KMS-11 (cell line): ENCODE measurements around the gene PCDHB6.
"Not testable (repeated sequence)": the region's sequence is repeated elsewhere in the genome, so short reads cannot be mapped to it uniquely, and the experiment has no call there.

Experiments used
- H2AFZ ChIP-seq: fragments of 200-600 bp; sonication (generic); 2 replicates; pipeline ENCODE4 v1.6.1; 2016; ENCODE audit warnings: antibody characterized with exemption, mixed run types, low read depth
- H3K27ac ChIP-seq: fragments of 200-600 bp; sonication (generic); 2 replicates; pipeline ENCODE4 v1.6.1; 2016; ENCODE audit warnings: mild to moderate bottlenecking, mixed run types
- H3K27me3 ChIP-seq: fragments of 200-600 bp; sonication (generic); 2 replicates; pipeline ENCODE4 v1.6.1; 2017; ENCODE audit warnings: mild to moderate bottlenecking, low read depth, mixed run types, moderate library complexity; ENCODE audit not compliant: insufficient read depth
- H3K36me3 ChIP-seq: fragments of 200-600 bp; sonication (generic); 2 replicates; pipeline ENCODE4 v1.6.1; 2017; ENCODE audit warnings: mild to moderate bottlenecking, mixed run types; ENCODE audit not compliant: insufficient read depth
- H3K4me1 ChIP-seq: fragments of 200-600 bp; sonication (generic); 2 replicates; pipeline ENCODE4 v1.6.1; 2016; ENCODE audit warnings: mild to moderate bottlenecking, low read depth, mixed run types; ENCODE audit not compliant: poor library complexity, severe bottlenecking
- H3K4me2 ChIP-seq: fragments of 200-600 bp; sonication (generic); 2 replicates; pipeline ENCODE4 v1.7.0; 2016; ENCODE audit warnings: mild to moderate bottlenecking, mixed run types
- H3K4me3 ChIP-seq: fragments of 200-600 bp; sonication (generic); IDR thresholded peaks from 2 replicates; pipeline ENCODE4 v1.6.1; 2017; ENCODE audit warnings: low read depth, low read length, mixed read lengths; ENCODE audit not compliant: insufficient read depth
- H3K79me2 ChIP-seq: fragments of 200-600 bp; sonication (generic); 2 replicates; pipeline ENCODE4 v1.6.1; 2016; ENCODE audit warnings: low read depth, mixed run types; ENCODE audit not compliant: insufficient read depth
- H3K9ac ChIP-seq: fragments of 200-600 bp; sonication (generic); 2 replicates; pipeline ENCODE4 v1.6.1; 2016; ENCODE audit warnings: mild to moderate bottlenecking, mixed run types
- H4K20me1 ChIP-seq: fragments of 200-600 bp; sonication (generic); 2 replicates; pipeline ENCODE4 v1.6.1; 2016; ENCODE audit warnings: mild to moderate bottlenecking, mixed run types; ENCODE audit not compliant: insufficient read depth
- TF ChIP-seq, protein P1 (sequence below): fragments of 200-600 bp; sonication (generic); conservative IDR thresholded peaks from 2 replicates; pipeline ENCODE4 v1.6.1; 2017; ENCODE audit warnings: low read depth, mild to moderate bottlenecking, antibody characterized with exemption, low read length, moderate library complexity, mixed read lengths

PCDHB6 gene

DNA sequence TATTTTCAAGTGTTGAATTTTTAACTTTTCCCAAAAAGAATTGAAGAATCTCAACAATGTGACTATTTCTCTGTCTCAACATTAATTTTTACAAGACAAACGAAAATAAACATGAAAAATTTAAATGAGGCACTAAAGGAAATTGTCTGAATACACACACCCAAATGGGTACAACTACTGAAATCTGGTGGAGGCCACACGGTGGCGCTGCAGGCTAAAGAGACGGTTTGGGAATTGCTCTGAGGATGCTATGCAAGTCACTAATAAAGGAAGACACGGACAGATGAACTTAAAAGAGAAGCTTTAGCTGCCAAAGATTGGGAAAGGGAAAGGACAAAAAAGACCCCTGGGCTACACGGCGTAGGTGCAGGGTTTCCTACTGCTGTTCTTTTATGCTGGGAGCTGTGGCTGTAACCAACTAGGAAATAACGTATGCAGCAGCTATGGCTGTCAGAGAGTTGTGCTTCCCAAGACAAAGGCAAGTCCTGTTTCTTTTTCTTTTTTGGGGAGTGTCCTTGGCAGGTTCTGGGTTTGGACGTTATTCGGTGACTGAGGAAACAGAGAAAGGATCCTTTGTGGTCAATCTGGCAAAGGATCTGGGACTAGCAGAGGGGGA, 42.4 kb downstream of the PCDHB6 start, which contains the start of gene PCDHB10:
PCDHB10 (plus strand) TSS at position 244 of the 616 bp plus-strand sequence; CDS start at position 444, 200 bp downstream.
- Histone ChIP-seq H3K79me2 (no peaks in the 10 kb centered on the region), H3K9ac (no peak within 1 kb of the TSS), H3K4me1 (no peaks in the 10 kb centered on the region), H3K36me3 (no peaks in the 10 kb centered on the region), H3K27me3 (no peaks in the 10 kb centered on the region), H3K4me2 (no peak within 1 kb of the TSS), H3K27ac (no peak within 1 kb of the TSS), H3K4me3 (no peak within 1 kb of the TSS), H4K20me1 (no peaks in the 10 kb centered on the region), H2AFZ (peak within 1 kb of the TSS; percentile 51; the same call in 1 of the 2 replicates)
- TF ChIP-seq, protein P1, sequence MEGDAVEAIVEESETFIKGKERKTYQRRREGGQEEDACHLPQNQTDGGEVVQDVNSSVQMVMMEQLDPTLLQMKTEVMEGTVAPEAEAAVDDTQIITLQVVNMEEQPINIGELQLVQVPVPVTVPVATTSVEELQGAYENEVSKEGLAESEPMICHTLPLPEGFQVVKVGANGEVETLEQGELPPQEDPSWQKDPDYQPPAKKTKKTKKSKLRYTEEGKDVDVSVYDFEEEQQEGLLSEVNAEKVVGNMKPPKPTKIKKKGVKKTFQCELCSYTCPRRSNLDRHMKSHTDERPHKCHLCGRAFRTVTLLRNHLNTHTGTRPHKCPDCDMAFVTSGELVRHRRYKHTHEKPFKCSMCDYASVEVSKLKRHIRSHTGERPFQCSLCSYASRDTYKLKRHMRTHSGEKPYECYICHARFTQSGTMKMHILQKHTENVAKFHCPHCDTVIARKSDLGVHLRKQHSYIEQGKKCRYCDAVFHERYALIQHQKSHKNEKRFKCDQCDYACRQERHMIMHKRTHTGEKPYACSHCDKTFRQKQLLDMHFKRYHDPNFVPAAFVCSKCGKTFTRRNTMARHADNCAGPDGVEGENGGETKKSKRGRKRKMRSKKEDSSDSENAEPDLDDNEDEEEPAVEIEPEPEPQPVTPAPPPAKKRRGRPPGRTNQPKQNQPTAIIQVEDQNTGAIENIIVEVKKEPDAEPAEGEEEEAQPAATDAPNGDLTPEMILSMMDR: peak; percentile 76; the same call in 1 of the 2 replicates

DNA sequence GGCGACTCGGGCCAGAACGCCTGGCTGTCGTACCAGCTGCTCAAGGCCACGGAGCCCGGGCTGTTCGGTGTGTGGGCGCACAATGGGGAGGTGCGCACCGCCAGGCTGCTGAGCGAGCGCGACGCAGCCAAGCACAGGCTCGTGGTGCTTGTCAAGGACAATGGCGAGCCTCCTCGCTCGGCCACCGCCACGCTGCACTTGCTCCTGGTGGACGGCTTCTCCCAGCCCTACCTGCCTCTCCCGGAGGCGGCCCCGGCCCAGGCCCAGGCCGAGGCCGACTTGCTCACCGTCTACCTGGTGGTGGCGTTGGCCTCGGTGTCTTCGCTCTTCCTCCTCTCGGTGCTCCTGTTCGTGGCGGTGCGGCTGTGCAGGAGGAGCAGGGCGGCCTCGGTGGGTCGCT, 44.5 kb downstream of the PCDHB6 start:
- H3K4me2 ChIP-seq, H3K9ac ChIP-seq, H4K20me1 ChIP-seq, H2AFZ ChIP-seq, H3K4me1 ChIP-seq, H3K79me2 ChIP-seq, H3K27ac ChIP-seq, H3K27me3 ChIP-seq, H3K4me3 ChIP-seq, H3K36me3 ChIP-seq: not testable (repeated sequence)

DNA sequence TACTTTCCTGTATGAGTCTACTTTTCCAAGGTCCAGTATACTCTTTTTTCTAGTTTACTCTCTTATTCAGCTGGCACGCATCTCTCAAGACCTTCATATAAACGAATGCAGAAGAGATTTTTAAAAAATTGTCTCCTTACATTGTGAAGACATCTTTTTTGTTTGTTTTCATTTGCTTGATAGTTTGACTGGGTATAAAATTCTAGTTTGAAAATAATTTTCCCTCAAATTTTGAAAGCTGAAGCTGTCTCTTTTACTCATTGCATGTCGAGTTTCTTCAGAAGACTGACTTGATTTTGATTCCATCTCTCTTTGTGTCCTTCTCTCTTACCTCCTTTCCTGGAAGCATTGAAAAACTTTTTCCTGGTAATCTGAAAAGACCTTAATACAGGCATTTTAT, 46.5 kb downstream of the PCDHB6 start:
- TF ChIP-seq, protein P1: no peak

DNA sequence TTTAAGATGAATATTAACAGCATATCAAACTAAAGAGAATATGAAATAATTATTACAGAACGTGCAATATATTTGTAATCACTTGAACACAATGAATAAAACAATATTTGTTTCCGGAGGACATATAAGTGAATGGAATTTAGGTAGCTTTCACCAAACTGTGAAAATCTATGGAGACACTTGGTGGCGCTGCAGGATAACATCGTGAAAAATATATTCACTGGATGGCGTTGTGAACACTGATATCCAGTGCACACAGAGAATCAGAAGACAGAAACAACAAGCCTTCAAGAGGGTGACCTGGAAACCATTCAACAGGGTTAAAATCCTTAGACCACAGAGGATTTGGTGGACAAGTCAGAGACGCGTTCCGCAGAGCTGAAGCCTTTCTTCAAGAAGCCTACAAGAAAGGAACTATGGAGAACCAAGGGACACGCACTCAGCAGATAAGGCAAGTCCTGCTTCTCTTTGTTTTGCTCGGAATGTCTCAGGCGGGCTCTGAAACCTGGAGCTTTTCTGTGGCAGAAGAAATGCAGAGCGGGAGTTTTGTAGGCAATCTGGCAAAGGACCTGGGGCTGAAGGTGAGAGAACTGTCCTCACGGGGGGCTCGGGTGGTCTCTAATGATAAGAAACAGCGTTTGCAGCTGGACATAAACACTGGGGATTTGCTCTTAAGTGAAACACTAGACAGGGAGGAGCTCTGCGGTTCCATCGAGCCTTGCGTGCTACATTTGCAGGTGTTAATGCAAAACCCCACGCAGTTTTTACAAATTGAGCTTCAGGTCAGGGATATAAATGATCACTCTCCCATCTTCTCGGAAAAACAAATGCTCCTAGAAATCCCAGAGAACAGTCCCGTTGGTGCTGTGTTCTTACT, 49.7 kb downstream of the PCDHB6 start, which contains the start of gene PCDHB11:
PCDHB11 (plus strand) TSS at position 269 of the 877 bp plus-strand sequence; CDS start at position 417, 148 bp downstream.
- Histone ChIP-seq H4K20me1 (no peaks in the 10 kb centered on the region), H2AFZ (no peak within 1 kb of the TSS; the same call in 1 of the 2 replicates), H3K4me1 (no peaks in the 10 kb centered on the region), H3K27me3 (no peaks in the 10 kb centered on the region), H3K9ac (no peak within 1 kb of the TSS), H3K4me3 (no peak within 1 kb of the TSS), H3K79me2 (no peaks in the 10 kb centered on the region), H3K4me2 (no peak within 1 kb of the TSS), H3K27ac (no peak within 1 kb of the TSS), H3K36me3 (no peaks in the 10 kb centered on the region)
- TF ChIP-seq, protein P1: peak; percentile 40; the same call in 1 of the 2 replicates

More for the DNA sequence above, 46.5 kb downstream of the PCDHB6 start:
- Histone ChIP-seq H2AFZ (no peak overlapping the region), H3K4me3 (no peak overlapping the region), H3K4me2 (no peak overlapping the region), H3K9ac (no peak overlapping the region), H3K4me1 (no peaks in the 10 kb centered on the region), H4K20me1 (no peaks in the 10 kb centered on the region), H3K36me3 (no peaks in the 10 kb centered on the region), H3K27me3 (no peaks in the 10 kb centered on the region), H3K79me2 (no peaks in the 10 kb centered on the region), H3K27ac (no peak overlapping the region)

DNA sequence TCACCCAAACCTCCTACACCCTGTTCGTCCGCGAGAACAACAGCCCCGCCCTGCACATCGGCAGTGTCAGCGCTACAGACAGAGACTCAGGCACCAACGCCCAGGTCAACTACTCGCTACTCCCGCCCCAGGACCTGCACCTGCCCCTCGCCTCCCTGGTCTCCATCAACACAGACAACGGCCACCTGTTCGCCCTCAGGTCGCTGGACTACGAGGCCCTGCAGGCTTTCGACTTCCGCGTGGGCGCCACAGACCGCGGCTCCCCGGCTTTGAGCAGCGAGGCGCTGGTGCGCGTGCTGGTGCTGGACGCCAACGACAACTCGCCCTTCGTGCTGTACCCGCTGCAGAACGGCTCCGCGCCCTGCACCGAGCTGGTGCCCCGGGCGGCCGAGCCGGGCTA, 51.3 kb downstream of the PCDHB6 start:
- H2AFZ ChIP-seq, H3K4me1 ChIP-seq, H3K4me2 ChIP-seq, H3K27ac ChIP-seq, H3K9ac ChIP-seq, H3K27me3 ChIP-seq, H3K79me2 ChIP-seq, H3K4me3 ChIP-seq, H3K36me3 ChIP-seq, H4K20me1 ChIP-seq: not testable (repeated sequence)

DNA sequence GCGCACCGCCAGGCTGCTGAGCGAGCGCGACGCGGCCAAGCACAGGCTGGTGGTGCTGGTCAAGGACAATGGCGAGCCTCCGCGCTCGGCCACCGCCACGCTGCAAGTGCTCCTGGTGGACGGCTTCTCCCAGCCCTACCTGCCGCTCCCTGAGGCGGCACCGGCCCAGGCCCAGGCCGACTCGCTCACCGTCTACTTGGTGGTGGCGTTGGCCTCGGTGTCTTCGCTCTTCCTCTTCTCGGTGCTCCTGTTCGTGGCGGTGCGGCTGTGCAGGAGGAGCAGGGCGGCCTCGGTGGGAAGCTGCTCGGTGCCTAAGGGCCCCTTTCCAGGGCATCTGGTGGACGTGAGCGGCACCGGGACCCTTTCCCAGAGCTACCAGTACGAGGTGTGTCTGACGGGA, 51.8 kb downstream of the PCDHB6 start:
- not testable (repeated sequence) for H3K4me2 ChIP-seq, H3K4me3 ChIP-seq, H4K20me1 ChIP-seq, H3K27me3 ChIP-seq, H3K36me3 ChIP-seq, H3K27ac ChIP-seq, H3K79me2 ChIP-seq, H2AFZ ChIP-seq, H3K4me1 ChIP-seq, H3K9ac ChIP-seq
